BJ (cell line): ENCODE results near the gene POU2F1. TPM values are rescaled to one million over a fixed set of nuclear protein-coding genes. Genes with fewer than 3 reads are reported as not detected.

ENCODE experiments used
- CTCF ChIA-PET: fragments of 350-600 bp; formaldehyde crosslinking; extraction: SDS; loops from one replicate; lab custom pipeline; 2021; ENCODE audit warnings: antibody characterized with exemption, inconsistent platforms; lab: Yijun Ruan, JAX
- POLR2A ChIA-PET: fragments of 300-600 bp; sonication (Branson Sonifier 250); formaldehyde crosslinking; extraction: SDS; loops from one replicate; lab custom pipeline; 2021; ENCODE audit warnings: antibody characterized with exemption; lab: Charles Lee
- DNase-seq: peaks from one replicate; pipeline ENCODE4 v3.0.0-alpha.2; 2011; ENCODE audit warnings: low read depth
- H3K27me3 ChIP-seq: 2 replicates; pipeline ENCODE4 v1.6.0; 2011; ENCODE audit warnings: low read length; ENCODE audit not compliant: control insufficient read depth, insufficient read depth
- H3K36me3 ChIP-seq: 2 replicates; pipeline ENCODE4 v1.5.1; 2011; ENCODE audit warnings: low read length; ENCODE audit not compliant: control insufficient read depth, insufficient read depth
- H3K4me3 ChIP-seq: 2 replicates; pipeline ENCODE4 v1.5.1; 2011; ENCODE audit warnings: low read depth, mild to moderate bottlenecking, control low read depth, low read length
- CTCF ChIP-seq: IDR thresholded peaks from 2 replicates; pipeline ENCODE4 v1.5.1; 2011; ENCODE audit warnings: low read depth, mild to moderate bottlenecking, control low read depth, inconsistent platforms, low read length, moderate library complexity; ENCODE audit not compliant: insufficient read depth
- polyA plus RNA-seq: library from polyadenylated mRNA; depleted of rRNA; stranded (reverse); fragments of >200 nt; gene quantifications from 2 replicates; pipeline ENCODE4 v1.2.3, GENCODE V29; 2011

POU2F1 gene
- polyA plus RNA-seq, 1 experiment = 4.6 TPM

- ChIA-PET POLR2A (no interaction called here), CTCF (interaction anchor here (0.6 to 1.2 kb wide), 3 partner anchors 10 to 115 kb away, joined by 3 to 4 read pairs (median 3); no protein-coding TSS in a partner anchor)
- H3K27me3 ChIP-seq = no peaks in the 10 kb centered on the region
- peaks cover 6% of the 10 kb centered on the region for H3K36me3 ChIP-seq
- no peak for TF ChIP-seq CTCF
- no peak for DNase-seq
- no peak overlapping the region for H3K4me3 ChIP-seq
These were observed 198.6 kb downstream of the POU2F1 start for GRCh38 chr1:167419245-167419644.

GRCh38 chr1:167420510-167420909 lies 199.8 kb downstream of the POU2F1 start:
- ChIA-PET CTCF (no interaction called here), POLR2A (no interaction called here)
- DNase-seq = no peak
- H3K27me3 ChIP-seq = no peaks in the 10 kb centered on the region
- no peak for TF ChIP-seq CTCF
- H3K36me3 ChIP-seq = peaks cover 6% of the 10 kb centered on the region
- H3K4me3 ChIP-seq = no peak overlapping the region

GRCh38 chr1:167423684-167424619 lies 203.3 kb downstream of the POU2F1 start:
- Histone ChIP-seq H3K27me3 (no peaks in the 10 kb centered on the region), H3K4me3 (no peak overlapping the region), H3K36me3 (peaks cover 2% of the 10 kb centered on the region)
- POLR2A ChIA-PET = no interaction called here
- DNase-seq = no peak
- no peak for TF ChIP-seq CTCF
- CTCF ChIA-PET = interaction anchor here (1.1 to 1.5 kb wide), 3 partner anchors 15 to 19 kb away, joined by 3 read pairs; no protein-coding TSS in a partner anchor

- H3K36me3 ChIP-seq = peaks cover 2% of the 10 kb centered on the region
- ChIA-PET CTCF (interaction anchor here (0.6 to 2.8 kb wide), 4 partner anchors 16 to 206 kb away, joined by 3 to 8 read pairs (median 3); no protein-coding TSS in a partner anchor), POLR2A (no interaction called here)
- no peak for DNase-seq
- no peaks in the 10 kb centered on the region for H3K27me3 ChIP-seq
- TF ChIP-seq CTCF = no peak
- H3K4me3 ChIP-seq = no peak overlapping the region
These were observed 204.8 kb downstream of the POU2F1 start for GRCh38 chr1:167425482-167425881.

- TF ChIP-seq CTCF = no peak
- ChIA-PET POLR2A (no interaction called here), CTCF (interaction anchor here (2.8 kb wide), 1 partner anchor 14 kb away, joined by 8 read pairs; no protein-coding TSS in a partner anchor)
- Histone ChIP-seq H3K4me3 (no peak overlapping the region), H3K36me3 (peaks cover 2% of the 10 kb centered on the region), H3K27me3 (no peaks in the 10 kb centered on the region)
- DNase-seq = no peak
These were observed 206.0 kb downstream of the POU2F1 start for GRCh38 chr1:167426716-167427115.
